ENCODE measurements around the gene SETD2. TPM values are rescaled to one million over a fixed set of nuclear protein-coding genes. Genes with fewer than 3 reads are reported as not detected.

The SETD2 gene
- total RNA-seq, 1 experiment from 2014 or later: 47.6 TPM

GRCh38 chr3:46987743-46988401, 176.0 kb downstream of the SETD2 start:
- no peaks in the 10 kb centered on the region for H3K9me3 ChIP-seq
- H3K4me3 Mint-ChIP-seq (ENCODE audit: unreplicated experiment): no peak overlapping the region
- intact Hi-C loops (cut with micrococcal nuclease; ENCODE audit: unreplicated experiment): no loop called here
- ChIA-PET POLR2A (no interaction called here), CTCF (interaction anchor here (1.0 kb wide), 1 partner anchor 52 kb away, joined by 3 read pairs; no protein-coding TSS in a partner anchor)
- peaks cover 14% of the 10 kb centered on the region for H3K4me1 Mint-ChIP-seq (ENCODE audit: low read depth, unreplicated experiment)
- no peaks in the 10 kb centered on the region; the same call in 1 of the 2 replicates for H3K36me3 ChIP-seq (ENCODE audit: control insufficient read depth, insufficient read depth, low read length)
- no peak for DNase-seq
- H3K36me3 Mint-ChIP-seq (ENCODE audit: insufficient read depth, unreplicated experiment): peaks cover 6% of the 10 kb centered on the region
- TF ChIP-seq, protein P1, sequence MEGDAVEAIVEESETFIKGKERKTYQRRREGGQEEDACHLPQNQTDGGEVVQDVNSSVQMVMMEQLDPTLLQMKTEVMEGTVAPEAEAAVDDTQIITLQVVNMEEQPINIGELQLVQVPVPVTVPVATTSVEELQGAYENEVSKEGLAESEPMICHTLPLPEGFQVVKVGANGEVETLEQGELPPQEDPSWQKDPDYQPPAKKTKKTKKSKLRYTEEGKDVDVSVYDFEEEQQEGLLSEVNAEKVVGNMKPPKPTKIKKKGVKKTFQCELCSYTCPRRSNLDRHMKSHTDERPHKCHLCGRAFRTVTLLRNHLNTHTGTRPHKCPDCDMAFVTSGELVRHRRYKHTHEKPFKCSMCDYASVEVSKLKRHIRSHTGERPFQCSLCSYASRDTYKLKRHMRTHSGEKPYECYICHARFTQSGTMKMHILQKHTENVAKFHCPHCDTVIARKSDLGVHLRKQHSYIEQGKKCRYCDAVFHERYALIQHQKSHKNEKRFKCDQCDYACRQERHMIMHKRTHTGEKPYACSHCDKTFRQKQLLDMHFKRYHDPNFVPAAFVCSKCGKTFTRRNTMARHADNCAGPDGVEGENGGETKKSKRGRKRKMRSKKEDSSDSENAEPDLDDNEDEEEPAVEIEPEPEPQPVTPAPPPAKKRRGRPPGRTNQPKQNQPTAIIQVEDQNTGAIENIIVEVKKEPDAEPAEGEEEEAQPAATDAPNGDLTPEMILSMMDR (IDR thresholded peaks at IDR 0.05; ENCODE audit: insufficient read depth in 1 of 2, low read depth in 1 of 2, low read length in 1 of 2, severe bottlenecking in 1 of 2, unreplicated experiment in 1 of 2): no peak
- H3K27ac Mint-ChIP-seq (ENCODE audit: unreplicated experiment): no peak overlapping the region
- H3K9me3 Mint-ChIP-seq (ENCODE audit: unreplicated experiment): no peaks in the 10 kb centered on the region
- no peak overlapping the region for H3K4me3 ChIP-seq (ENCODE audit: low read depth, low read length)
- no TSS peak for BruUV-seq (replicated peaks)
- no peaks in the 10 kb centered on the region for H3K27me3 ChIP-seq (replicated peaks; ENCODE audit: control insufficient read depth, insufficient read depth, low read length)
- H3K27me3 Mint-ChIP-seq (ENCODE audit: insufficient read depth, unreplicated experiment): no peaks in the 10 kb centered on the region
- H3K4me1 ChIP-seq: peaks cover 16% of the 10 kb centered on the region

- TF ChIP-seq, protein P1 (IDR thresholded peaks at IDR 0.05; ENCODE audit: insufficient read depth in 1 of 2, low read depth in 1 of 2, low read length in 1 of 2, severe bottlenecking in 1 of 2, unreplicated experiment in 1 of 2): no peak
- no peak for DNase-seq
- H3K4me1 Mint-ChIP-seq (ENCODE audit: low read depth, unreplicated experiment): peaks cover 19% of the 10 kb centered on the region
- Histone ChIP-seq H3K27me3 (replicated peaks; ENCODE audit: control insufficient read depth, insufficient read depth, low read length) (no peaks in the 10 kb centered on the region), H3K9me3 (no peaks in the 10 kb centered on the region), H3K4me1 (peaks cover 20% of the 10 kb centered on the region), H3K4me3 (ENCODE audit: low read depth, low read length) (no peak overlapping the region), H3K36me3 (ENCODE audit: control insufficient read depth, insufficient read depth, low read length) (no peaks in the 10 kb centered on the region; the same call in 1 of the 2 replicates)
- no peak overlapping the region for H3K4me3 Mint-ChIP-seq (ENCODE audit: unreplicated experiment)
- intact Hi-C loops (cut with micrococcal nuclease; ENCODE audit: unreplicated experiment): no loop called here
- H3K27ac Mint-ChIP-seq (ENCODE audit: unreplicated experiment): no peak overlapping the region
- POLR2A ChIA-PET: no interaction called here
- no TSS peak for BruUV-seq (replicated peaks)
- peaks cover 11% of the 10 kb centered on the region for H3K36me3 Mint-ChIP-seq (ENCODE audit: insufficient read depth, unreplicated experiment)
- CTCF ChIA-PET: interaction anchor here (1.0 kb wide), 1 partner anchor 52 kb away, joined by 3 read pairs; no protein-coding TSS in a partner anchor
- H3K27me3 Mint-ChIP-seq (ENCODE audit: insufficient read depth, unreplicated experiment): no peaks in the 10 kb centered on the region
- no peaks in the 10 kb centered on the region for H3K9me3 Mint-ChIP-seq (ENCODE audit: unreplicated experiment)
Observed at GRCh38 chr3:46987319-46987742, 176.6 kb downstream of the SETD2 start.

- Histone ChIP-seq H3K9me3 (no peaks in the 10 kb centered on the region), H3K36me3 (ENCODE audit: control insufficient read depth, insufficient read depth, low read length) (no peaks in the 10 kb centered on the region; the same call in 1 of the 2 replicates), H3K4me1 (peaks cover 25% of the 10 kb centered on the region), H3K4me3 (ENCODE audit: low read depth, low read length) (no peak overlapping the region), H3K27me3 (replicated peaks; ENCODE audit: control insufficient read depth, insufficient read depth, low read length) (no peaks in the 10 kb centered on the region)
- TF ChIP-seq, protein P1 (IDR thresholded peaks at IDR 0.05; ENCODE audit: insufficient read depth in 1 of 2, low read depth in 1 of 2, low read length in 1 of 2, severe bottlenecking in 1 of 2, unreplicated experiment in 1 of 2): no peak
- no peak for DNase-seq
- H3K27me3 Mint-ChIP-seq (ENCODE audit: insufficient read depth, unreplicated experiment): no peaks in the 10 kb centered on the region
- no peak overlapping the region for H3K27ac Mint-ChIP-seq (ENCODE audit: unreplicated experiment)
- CTCF ChIA-PET: interaction anchor here (1.0 kb wide), 1 partner anchor 51 kb away, joined by 3 read pairs; no protein-coding TSS in a partner anchor
- no peaks in the 10 kb centered on the region for H3K9me3 Mint-ChIP-seq (ENCODE audit: unreplicated experiment)
- no peak overlapping the region for H3K4me3 Mint-ChIP-seq (ENCODE audit: unreplicated experiment)
- H3K36me3 Mint-ChIP-seq (ENCODE audit: insufficient read depth, unreplicated experiment): peaks cover 12% of the 10 kb centered on the region
- BruUV-seq (replicated peaks): no TSS peak
- POLR2A ChIA-PET: no interaction called here
- intact Hi-C loops (cut with micrococcal nuclease; ENCODE audit: unreplicated experiment): no loop called here
- peaks cover 21% of the 10 kb centered on the region for H3K4me1 Mint-ChIP-seq (ENCODE audit: low read depth, unreplicated experiment)
Observed at GRCh38 chr3:46986782-46987310, 177.1 kb downstream of the SETD2 start.
